GM21825 (cell line): ENCODE data around the gene IL1A.

Experiments used
- ATAC-seq: cut with Tn5 transposase; IDR thresholded peaks from one replicate; pipeline ENCODE4 v1.9.1; 2021; ENCODE audit warnings: mild to moderate bottlenecking, moderate library complexity; ENCODE audit not compliant: unreplicated experiment

IL1A gene

GRCh38 chr2:112793449-112793978 lies 9.2 kb upstream of the IL1A start:
- ATAC-seq = no peak

- ATAC-seq = no peak
Measured at GRCh38 chr2:112792419-112792818, 8.1 kb upstream of the IL1A start.

GRCh38 chr2:112791693-112792230 lies 7.5 kb upstream of the IL1A start:
- no peak for ATAC-seq

GRCh38 chr2:112791019-112791418 lies 6.7 kb upstream of the IL1A start:
- ATAC-seq = no peak

GRCh38 chr2:112790305-112790704 lies 6.0 kb upstream of the IL1A start:
- ATAC-seq = no peak

GRCh38 chr2:112789186-112789585 lies 4.9 kb upstream of the IL1A start:
- ATAC-seq = no peak

GRCh38 chr2:112788653-112789052 lies 4.4 kb upstream of the IL1A start:
- ATAC-seq = no peak

GRCh38 chr2:112787729-112788393 lies 3.6 kb upstream of the IL1A start:
- ATAC-seq = no peak

GRCh38 chr2:112787294-112787693 lies 3.0 kb upstream of the IL1A start:
- no peak for ATAC-seq

- ATAC-seq = no peak
Measured at GRCh38 chr2:112783187-112783714, 1.0 kb downstream of the IL1A start.

- peak; percentile 82 for ATAC-seq
Measured at GRCh38 chr2:112782234-112782799, 2.0 kb downstream of the IL1A start.

- ATAC-seq = no peak
Measured at GRCh38 chr2:112779598-112779997, 4.7 kb downstream of the IL1A start.

GRCh38 chr2:112777036-112777435 lies 7.3 kb downstream of the IL1A start:
- no peak for ATAC-seq

GRCh38 chr2:112776113-112776512 lies 8.2 kb downstream of the IL1A start:
- ATAC-seq = no peak

- no peak for ATAC-seq
Measured at GRCh38 chr2:112774536-112775285, 9.6 kb downstream of the IL1A start.

- ATAC-seq = no peak
Measured at GRCh38 chr2:112773556-112773955, 10.7 kb downstream of the IL1A start.

GRCh38 chr2:112772911-112773475 lies 11.3 kb downstream of the IL1A start:
- ATAC-seq = no peak

GRCh38 chr2:112772322-112772721 lies 12.0 kb downstream of the IL1A start:
- no peak for ATAC-seq

GRCh38 chr2:112768432-112768831 lies 15.9 kb downstream of the IL1A start:
- no peak for ATAC-seq

GRCh38 chr2:112767693-112768330 lies 16.5 kb downstream of the IL1A start:
- ATAC-seq = no peak

GRCh38 chr2:112765251-112765650 lies 19.0 kb downstream of the IL1A start:
- no peak for ATAC-seq
